Measurements from ENCODE around the gene HPDL.

HPDL gene

DNA sequence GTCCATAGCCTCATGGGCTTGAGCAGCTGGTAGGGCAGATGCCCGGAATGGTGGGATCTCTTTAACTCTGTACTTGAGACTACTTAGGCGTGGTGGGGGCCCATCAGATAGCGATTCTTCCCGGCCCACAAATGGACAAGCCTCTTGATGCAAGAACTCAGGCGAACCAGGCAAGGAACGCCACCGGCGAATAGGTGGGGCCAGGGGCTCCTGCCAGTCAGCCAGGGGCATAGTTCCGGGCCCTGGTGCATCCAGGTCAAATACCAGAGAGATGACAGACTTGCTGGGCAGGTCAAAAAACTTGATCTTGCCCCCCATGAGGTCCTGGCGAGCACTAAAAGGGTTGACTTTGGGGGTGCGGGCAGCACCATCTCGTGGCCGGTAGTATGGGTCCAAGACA lies 18.3 kb downstream of the HPDL start:
- DNase-seq (ENCODE audit: low spot score): no peak
- TF ChIP-seq, protein P1, sequence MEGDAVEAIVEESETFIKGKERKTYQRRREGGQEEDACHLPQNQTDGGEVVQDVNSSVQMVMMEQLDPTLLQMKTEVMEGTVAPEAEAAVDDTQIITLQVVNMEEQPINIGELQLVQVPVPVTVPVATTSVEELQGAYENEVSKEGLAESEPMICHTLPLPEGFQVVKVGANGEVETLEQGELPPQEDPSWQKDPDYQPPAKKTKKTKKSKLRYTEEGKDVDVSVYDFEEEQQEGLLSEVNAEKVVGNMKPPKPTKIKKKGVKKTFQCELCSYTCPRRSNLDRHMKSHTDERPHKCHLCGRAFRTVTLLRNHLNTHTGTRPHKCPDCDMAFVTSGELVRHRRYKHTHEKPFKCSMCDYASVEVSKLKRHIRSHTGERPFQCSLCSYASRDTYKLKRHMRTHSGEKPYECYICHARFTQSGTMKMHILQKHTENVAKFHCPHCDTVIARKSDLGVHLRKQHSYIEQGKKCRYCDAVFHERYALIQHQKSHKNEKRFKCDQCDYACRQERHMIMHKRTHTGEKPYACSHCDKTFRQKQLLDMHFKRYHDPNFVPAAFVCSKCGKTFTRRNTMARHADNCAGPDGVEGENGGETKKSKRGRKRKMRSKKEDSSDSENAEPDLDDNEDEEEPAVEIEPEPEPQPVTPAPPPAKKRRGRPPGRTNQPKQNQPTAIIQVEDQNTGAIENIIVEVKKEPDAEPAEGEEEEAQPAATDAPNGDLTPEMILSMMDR (IDR thresholded peaks at IDR 0.05; ENCODE audit: extremely low read depth, missing control alignments): no peak

DNA sequence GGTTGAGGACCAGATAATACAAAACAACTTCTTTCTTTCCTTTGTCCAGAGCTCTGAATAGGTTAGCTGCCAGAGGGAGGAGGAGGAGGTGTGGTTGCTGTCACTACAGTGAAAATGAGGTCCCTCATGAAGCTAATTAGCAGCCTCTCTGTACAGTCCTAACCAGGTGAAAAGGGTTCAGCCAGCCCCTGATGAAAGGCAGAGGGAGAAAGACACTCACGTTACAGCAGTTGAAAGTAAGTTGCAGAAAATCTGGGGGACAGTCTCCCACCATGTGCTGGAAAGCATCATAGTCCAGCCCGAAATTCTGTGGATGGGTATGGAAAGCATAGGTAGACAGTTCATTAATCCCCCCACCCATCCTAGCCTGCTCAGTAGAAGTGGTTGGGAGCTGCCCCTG lies 19.8 kb downstream of the HPDL start:
- TF ChIP-seq, protein P1 (IDR thresholded peaks at IDR 0.05; ENCODE audit: extremely low read depth, missing control alignments): no peak
- DNase-seq (ENCODE audit: low spot score): no peak

DNA sequence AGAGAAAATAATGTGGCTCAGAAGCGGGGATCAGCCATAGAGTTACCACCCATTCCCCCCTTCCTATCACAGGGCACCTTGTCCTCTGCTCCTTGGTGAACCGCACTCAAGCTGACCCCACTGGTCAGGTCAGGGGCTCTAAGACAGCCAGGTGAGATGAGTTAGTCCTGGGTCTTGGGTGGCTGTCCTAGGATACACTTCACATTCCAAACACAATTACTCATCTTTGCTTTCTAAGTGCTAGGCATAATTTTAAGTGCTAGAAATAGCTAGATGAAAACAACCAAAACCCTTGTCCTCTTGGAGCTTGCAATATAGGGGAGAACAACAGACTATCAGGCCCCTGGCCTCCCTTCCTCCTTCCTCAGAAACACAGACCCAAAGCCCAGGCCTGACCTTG lies 21.3 kb downstream of the HPDL start:
- no peak for DNase-seq (ENCODE audit: low spot score)
- TF ChIP-seq, protein P1 (IDR thresholded peaks at IDR 0.05; ENCODE audit: extremely low read depth, missing control alignments): no peak

DNA sequence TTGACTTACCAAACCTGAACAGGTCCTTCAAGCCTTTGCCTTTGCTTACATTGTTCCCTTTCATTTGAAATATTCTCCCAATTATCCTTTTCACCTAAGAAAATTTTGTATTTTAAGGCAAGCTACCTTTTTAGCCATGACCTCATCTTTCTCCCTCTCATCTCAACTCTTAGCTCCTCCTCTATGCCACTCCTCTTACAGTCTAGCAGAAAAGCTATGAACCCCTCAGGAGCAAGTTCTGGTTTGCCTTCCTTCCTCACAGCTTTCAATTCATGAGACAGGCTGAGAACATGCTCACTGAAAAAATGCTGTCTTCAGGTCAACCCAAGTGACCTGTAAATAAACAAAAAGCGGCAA lies 21.9 kb downstream of the HPDL start:
- DNase-seq (ENCODE audit: low spot score): no peak
- TF ChIP-seq, protein P1 (IDR thresholded peaks at IDR 0.05; ENCODE audit: extremely low read depth, missing control alignments): no peak

DNA sequence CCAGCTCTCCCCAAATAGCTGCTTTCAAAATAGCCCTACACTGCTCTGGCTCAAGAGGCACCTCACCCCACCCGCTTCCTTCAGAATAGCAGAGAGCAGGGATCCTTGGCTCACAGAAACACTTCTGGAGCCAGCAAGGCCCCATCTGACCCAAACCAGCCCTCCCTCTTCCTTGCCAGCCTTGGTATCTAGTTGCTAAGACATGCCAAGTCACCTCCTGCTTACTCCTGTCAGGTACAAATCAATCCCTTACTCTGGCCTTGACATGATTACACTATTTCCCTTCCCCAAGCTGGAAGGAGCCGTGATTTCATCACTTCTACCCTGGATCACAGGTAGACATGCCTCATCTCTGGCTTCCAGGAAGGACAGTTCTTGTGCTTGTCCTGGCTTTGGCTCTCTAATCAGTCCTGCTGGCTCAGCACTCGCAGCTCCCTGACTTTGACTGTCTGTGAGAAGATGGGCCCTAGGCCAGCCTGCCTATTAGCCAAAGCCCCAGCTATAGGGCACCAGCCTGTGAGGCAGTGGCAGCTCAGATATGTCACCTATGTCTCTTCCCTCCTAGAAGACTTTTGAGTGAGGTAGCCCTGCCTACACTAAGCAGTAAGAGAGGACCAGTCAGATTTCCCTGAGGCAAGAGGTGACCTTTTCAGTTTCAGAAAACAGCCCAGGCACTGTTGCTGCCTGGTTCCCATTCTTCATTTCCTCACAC lies 22.4 kb downstream of the HPDL start:
- DNase-seq (ENCODE audit: low spot score): no peak
- TF ChIP-seq, protein P1 (IDR thresholded peaks at IDR 0.05; ENCODE audit: extremely low read depth, missing control alignments): no peak

DNA sequence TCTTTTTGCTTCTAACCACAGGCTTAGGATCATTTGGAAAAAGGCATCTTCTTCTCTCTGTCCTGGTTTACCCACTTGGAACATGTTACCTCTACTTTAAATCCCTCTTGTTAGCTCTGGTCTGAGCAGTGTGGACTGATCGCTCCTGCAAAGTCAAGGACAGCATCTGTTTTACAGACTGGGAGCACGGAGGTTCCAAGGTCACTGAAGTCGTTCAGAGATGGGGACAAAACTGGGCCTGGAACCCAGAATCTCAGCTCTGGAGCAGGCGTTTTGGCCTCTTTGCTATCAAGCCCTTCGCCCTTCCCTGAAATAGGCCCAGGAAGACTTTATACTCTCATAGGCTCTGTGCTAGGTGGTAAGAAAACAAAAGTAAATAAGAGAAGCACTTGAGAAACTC lies 24.8 kb downstream of the HPDL start:
- DNase-seq (ENCODE audit: low spot score): no peak
- TF ChIP-seq, protein P1 (IDR thresholded peaks at IDR 0.05; ENCODE audit: extremely low read depth, missing control alignments): no peak

DNA sequence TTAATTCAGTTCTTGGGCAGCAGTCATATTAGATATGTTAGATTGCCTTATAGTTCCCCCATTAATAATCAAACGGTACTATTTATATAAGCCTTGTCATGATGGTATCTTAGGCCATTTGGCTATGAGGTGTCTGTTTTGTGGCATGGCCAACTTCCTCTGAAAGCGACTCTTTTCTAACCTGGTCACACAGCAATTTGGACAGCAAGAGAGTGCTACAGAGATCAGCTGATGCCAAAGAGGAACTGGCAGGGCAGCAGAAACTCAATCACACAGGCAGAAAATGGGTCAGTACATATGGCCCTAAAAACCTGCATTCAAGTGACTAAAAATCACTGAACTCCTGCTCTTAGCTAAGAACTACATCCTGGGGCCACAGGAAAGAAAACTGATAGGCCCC lies 27.0 kb downstream of the HPDL start:
- TF ChIP-seq, protein P1 (IDR thresholded peaks at IDR 0.05; ENCODE audit: extremely low read depth, missing control alignments): no peak
- DNase-seq (ENCODE audit: low spot score): no peak

Data from GM20000 (cell line).